GM13977 (cell line): ENCODE data around the gene COLGALT1.

Experiments
- DNase-seq: peaks from one replicate; pipeline ENCODE4 v3.0.0; 2012; ENCODE audit warnings: low spot score
- CTCF ChIP-seq: IDR thresholded peaks from 2 replicates; pipeline ENCODE4 v1.5.1; 2012; ENCODE audit warnings: mild to moderate bottlenecking, control low read depth; ENCODE audit not compliant: insufficient read depth; ENCODE audit errors: extremely low read depth, missing control alignments
- in situ Hi-C: fragments of 300-500 bp; cut with MboI; formaldehyde crosslinking; loops from one replicate; pipeline ENCODE4 v1.12.0; 2022; ENCODE audit warnings: low sequenced_read_pairs, low pct_unique_long_range_greater_than_20kb, mixed read lengths, inconsistent platforms; ENCODE audit not compliant: unreplicated experiment

COLGALT1 gene

DNA sequence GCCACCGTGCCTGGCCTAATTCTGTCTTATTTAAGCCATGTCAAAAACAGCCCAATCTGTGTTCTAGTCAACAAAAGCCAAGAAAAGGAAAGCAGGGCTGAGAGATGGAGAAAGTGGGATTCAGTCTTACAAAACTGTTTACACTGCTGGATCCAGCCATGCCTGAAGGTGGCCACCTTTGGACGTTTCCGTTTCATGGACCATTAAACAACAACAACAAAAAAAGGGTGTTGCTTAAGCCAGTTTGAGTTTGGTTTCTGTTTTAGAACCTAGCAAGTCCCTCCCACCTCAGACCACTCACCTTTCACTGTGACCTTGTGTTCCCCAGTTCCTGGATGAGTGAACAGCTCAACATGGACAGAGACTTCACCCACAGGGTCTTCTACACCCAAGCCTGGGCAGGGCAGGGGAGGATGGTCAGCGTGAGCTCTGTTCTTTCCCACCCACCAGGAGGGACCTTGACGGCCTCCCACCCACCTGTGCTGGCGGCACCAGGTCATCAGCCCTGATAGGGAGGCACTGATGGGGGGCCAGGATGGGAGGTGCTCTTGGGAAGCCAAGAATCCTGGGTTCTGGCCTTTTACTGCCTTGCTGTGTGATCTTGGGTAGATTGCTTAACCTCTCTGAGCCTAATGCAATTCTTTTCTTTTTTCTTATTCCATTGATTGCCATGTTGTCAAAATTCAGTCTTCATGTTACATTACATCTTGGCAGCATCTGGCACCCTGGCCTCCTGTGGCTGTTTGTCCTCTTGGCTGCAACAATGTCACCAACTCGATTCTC, 56.2 kb downstream of the COLGALT1 start:
- in situ Hi-C loops = no loop called here
- no peak for TF ChIP-seq CTCF
- DNase-seq = no peak

GRCh38 chr19:17614476-17614875, 59.0 kb downstream of the COLGALT1 start:
- no peak for DNase-seq
- in situ Hi-C loops = no loop called here
- no peak for TF ChIP-seq CTCF

DNA sequence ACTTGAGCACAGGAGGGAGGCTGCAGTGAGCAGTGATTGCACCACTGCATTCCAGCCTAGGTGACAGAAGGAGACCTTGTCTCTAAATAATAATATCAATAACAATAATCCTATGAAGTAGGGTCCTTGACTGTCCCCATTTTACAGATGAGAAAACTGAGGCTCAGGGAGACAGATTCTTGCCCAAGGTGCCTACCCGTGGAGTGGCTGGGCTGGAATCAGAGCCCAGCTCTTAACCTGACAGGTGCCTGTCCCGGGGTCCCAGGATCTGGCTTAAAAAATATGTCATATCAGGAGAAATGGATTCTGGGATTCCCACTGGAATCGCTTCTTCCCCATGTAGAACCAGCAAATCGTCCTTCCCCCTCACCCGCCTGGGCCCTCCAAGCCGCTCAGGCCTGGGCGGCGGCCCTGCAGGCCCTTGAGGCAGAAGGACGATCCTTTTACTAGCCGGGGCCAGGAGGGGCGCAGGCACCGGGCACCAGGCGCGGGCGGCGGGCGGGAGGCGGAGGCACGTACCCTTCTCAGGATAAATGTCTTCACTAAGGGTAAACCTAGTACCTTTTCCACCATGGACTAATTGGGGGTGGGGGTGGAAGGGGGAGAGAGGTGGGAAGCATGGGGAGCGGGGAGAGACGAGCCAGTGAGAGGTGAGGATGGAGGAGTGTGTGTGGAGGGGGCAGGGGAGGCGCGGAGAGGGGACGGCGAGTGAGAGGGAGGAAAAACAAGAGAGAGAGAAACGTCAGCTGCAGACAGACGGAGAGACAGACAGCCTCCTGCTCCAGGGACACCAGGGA, 60.6 kb downstream of the COLGALT1 start:
- TF ChIP-seq CTCF = no peak
- no peak for DNase-seq
- in situ Hi-C loops = no loop called here

- in situ Hi-C loops = no loop called here
- no peak for DNase-seq
- no peak for TF ChIP-seq CTCF
Observed at GRCh38 chr19:17616686-17616960, 61.2 kb downstream of the COLGALT1 start.

DNA sequence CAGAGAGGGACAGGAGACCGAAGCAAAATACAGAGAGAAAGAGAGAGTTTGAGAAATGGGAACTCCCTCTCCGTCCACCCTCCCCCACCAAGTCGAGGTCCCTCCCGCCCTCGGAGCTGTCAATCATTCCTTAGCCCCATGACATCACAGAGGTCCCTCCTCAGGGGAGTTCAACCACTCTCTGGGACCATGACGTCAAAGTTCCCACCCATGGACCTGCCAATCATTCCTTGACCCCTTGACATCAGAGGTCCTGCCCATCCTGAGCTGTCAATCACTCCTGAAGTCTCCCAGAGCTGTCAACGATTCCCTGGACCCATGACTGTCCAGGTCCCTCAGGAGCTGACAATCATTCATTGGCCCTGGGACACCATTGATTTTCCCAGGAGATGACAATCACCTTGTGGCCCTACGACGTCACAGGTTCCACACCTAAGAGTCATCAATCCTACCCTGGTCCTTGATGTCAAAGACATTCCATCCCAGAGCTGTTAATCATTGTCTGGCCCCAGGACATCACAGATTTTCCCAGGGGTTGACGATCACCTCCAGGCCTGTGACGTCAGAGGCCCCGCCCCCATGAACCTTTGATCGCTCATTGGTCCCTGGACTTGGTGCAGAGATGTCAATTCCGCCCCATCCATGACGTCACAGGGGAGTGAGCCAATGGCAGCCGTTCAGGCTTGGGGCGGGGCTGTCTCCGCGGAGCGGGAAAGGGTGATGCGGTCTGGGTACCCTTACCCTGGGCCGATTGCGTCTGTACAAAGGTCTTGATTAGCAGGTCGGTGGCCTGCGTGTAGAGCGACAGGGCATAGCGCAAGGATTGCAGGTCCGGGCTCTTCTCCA, 61.7 kb downstream of the COLGALT1 start:
- TF ChIP-seq CTCF = no peak
- no peak for DNase-seq
- in situ Hi-C loops = no loop called here

GRCh38 chr19:17617807-17618192, 62.4 kb downstream of the COLGALT1 start:
- in situ Hi-C loops = no loop called here
- no peak for TF ChIP-seq CTCF
- DNase-seq = no peak
